Neural progenitor cell (in vitro differentiated cells): ENCODE data around the gene SNX8.

ENCODE experiments used
- CTCF ChIP-seq: fragments of 200-600 bp; sonication (generic); IDR thresholded peaks from 2 replicates; pipeline ENCODE4 v1.5.1; 2017; ENCODE audit warnings: antibody characterized with exemption, mild to moderate bottlenecking
- EZH2phosphoT487 ChIP-seq: fragments of 200-600 bp; sonication (generic); IDR thresholded peaks from 2 replicates; pipeline ENCODE4 v1.6.1; 2017; ENCODE audit warnings: antibody characterized with exemption

- no peak for TF ChIP-seq CTCF
- TF ChIP-seq EZH2phosphoT487, result no peak
Observed at GRCh38 chr7:2218444-2218785, 95.8 kb downstream of the SNX8 start.
